ENCODE results near the gene DCAF12L2.
"Not testable (repeated sequence)": the region's sequence is repeated elsewhere in the genome, so short reads cannot be mapped to it uniquely, and the experiment has no call there.

The DCAF12L2 gene

GRCh38 chrX:126165721-126166461, at the start of gene DCAF12L2:
Gene DCAF12L2, minus strand, starts transcription at chrX:126166289. Its CDS starts 365 bp downstream, at chrX:126165924.
- DNase-seq (ENCODE audit: low read depth in 1 of 2, low spot score in 1 of 2) = no peak

DNA sequence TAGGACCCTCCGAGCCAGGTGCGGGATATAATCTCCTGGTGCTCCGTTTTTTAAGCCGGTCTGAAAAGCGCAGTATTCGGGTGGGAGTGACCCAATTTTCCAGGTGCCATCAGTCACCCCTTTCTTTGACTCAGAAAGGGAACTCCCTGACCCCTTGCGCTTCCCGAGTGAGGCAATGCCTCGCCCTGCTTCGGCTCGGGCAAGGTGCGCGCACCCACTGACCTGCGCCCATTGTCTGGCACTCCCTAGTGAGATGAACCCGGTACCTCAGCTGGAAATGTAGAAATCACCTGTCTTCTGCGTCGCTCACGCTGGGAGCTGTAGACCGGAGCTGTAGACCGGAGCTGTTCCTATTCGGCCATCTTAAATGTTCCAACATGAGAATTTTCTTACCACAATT, 24.8 kb upstream of the DCAF12L2 start:
- DNase-seq (ENCODE audit: low read depth in 1 of 2, low spot score in 1 of 2) = not testable (repeated sequence)

DNA sequence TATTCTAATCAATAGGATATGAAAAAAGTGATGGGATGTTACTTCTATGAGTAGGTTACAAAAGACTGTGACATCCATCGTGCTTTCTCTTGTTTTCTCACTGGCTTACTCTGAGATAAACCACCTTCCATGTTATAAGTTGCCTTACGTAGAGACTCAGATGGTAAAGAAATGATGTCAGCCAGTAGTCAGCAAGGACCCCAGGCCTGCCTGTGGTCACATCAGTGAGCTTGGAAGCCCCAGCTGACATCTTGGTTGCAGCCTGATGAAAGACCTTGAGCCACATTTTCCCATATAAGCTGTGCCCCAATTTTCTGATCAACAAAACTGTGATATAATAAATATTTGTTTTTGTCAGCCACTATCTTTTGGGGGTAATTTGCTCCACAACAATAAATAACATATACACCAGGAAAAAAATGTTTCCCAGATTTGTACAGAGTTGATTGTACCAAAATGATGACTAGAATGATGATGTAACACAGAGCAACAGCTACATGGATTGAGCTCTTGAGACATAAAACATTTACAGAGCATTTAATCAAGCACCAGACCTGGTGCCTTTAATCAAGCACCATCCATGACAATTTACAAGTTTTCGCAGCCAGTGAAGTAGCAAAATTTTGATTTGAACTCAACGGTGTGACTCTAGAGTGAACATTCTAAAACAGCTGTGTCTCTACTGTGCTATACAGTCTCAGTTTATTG, 11.2 kb upstream of the DCAF12L2 start:
- no peak for DNase-seq (ENCODE audit: low read depth in 1 of 2, low spot score in 1 of 2)

GRCh38 chrX:126170720-126171119, 4.6 kb upstream of the DCAF12L2 start:
- DNase-seq (ENCODE audit: low read depth in 1 of 2, low spot score in 1 of 2) = no peak

DNA sequence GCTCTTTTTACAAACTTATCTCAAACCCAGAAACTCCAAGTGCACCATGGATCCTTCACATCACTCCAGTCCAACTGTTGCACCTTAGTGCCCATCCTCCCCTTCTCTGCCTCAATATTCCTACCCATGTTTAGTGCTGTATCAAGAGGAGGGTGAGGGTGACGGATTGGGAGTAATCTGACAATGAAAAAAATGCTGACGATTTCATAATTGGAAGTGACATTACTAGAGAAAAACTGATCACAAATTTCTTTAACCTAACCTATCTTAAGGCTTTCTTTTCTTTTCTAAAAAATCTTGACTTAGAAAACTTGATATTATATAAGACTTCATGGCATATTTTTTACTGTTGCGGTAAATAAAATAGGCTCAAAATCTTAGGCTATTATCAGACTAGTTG, 1.5 kb upstream of the DCAF12L2 start:
- no peak for DNase-seq (ENCODE audit: low read depth in 1 of 2, low spot score in 1 of 2)

DNA sequence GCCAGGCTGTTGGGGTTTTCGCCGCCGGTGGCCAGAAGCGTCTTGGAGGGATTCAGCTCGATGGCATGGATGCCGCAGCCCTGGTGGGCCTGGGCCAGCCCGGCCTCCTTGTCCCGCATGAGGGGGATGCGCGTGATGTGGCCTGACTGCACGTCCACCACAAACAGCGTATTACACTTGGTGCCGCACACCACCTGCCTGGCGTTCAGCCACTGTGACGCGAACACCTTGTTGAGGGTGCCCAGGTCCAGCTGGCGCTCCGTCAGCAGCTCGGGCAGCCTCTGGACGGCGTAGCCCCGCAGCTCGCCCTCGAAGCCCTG, 728 bp downstream of the DCAF12L2 start:
- no peak for DNase-seq (ENCODE audit: low read depth in 1 of 2, low spot score in 1 of 2)

DNA sequence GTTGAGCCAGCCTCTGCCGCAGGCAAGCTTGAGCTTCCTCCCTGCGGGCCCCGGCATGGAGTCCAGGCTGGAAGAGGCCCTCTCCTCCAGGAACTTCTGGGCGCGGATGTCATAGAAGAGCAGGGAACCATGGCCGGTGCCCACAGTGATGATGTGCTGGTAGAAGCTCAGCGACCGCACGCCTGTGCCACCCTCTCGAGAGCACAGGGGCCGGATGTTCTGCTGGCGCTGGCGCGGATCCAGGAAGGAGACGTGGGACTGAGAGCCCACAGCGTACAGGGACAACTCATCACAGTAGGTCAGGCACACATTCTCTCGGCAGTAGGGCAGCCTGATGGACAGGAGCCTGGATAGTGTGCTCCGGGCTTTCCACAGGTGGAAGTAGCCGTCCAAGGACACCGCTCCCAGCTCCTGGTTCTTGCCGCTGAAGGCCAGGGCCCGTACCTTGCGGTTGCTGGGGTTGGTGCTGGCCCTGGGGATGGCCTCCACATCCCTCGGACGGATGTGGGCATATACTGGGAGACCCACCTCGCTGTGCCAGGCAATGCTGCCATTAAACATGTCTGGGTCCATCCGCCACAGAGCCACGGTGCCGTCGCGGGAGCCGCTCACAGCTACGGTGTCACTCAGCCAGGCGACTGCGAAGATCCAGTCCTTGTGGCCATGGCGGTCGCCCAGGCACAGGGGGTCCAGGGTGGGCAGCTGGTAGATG, 1.2 kb downstream of the DCAF12L2 start:
- no peak for DNase-seq (ENCODE audit: low read depth in 1 of 2, low spot score in 1 of 2)

DNA sequence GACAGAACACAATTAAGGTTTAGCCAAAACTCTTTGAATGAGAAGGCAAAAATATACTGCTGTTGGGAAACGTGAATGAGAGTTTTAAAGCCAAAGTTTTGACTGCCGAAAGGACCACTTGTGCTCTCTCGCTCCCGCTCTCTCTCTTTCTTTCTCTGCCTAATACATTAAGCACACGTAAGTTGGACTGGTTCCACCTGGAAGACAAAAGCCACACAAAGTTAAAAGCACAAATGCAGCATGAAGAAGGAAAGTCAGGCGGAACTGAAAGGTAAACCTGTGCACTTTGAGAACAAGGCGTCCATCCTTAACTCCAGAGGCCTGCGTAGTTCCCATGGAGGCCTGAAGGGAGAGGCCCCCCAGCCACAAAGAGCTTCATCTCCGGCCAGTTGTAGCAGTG, 1.9 kb downstream of the DCAF12L2 start:
- DNase-seq (ENCODE audit: low read depth in 1 of 2, low spot score in 1 of 2) = no peak

DNA sequence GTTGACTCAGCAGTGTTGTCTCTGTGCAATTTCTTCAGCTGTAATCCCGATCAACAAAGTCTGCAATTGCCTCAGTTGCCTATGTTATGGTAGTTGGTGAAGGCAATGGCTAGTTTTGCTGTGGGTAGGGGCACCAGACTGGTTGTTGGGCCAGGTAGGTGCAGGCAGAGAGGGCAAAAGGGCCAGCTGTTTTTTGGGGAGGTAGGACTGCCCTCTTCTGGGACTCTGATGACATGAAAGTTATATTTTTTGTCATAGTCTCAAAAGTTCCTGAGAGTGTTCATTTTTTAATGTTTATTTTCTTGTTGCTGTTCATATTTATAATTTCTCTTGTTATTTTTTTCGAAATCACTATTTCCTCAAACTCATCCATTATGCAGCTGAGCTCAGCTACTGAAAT, 25.1 kb downstream of the DCAF12L2 start:
- DNase-seq (ENCODE audit: low read depth in 1 of 2, low spot score in 1 of 2) = no peak

DNA sequence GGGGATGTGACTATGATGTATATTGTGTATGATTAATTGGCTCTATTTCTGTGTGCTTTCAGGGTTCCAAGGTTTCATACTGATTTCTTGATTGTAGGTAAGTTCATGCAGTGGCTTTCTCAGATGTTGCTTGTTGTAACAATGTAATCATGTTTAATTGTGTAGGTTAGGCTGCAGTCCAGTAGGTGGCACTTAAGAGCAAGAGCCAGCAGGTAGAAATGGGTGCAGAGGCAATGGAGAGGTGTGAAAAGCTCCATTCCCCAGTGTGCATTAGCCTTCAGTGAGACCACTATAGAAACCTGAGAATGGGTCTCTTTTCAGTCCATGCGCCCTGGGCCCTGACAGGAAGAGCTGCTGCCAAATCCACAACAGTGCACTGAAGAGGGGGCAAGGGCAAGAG, 28.2 kb downstream of the DCAF12L2 start:
- no peak for DNase-seq (ENCODE audit: low read depth in 1 of 2, low spot score in 1 of 2)

- no peak for DNase-seq (ENCODE audit: low read depth in 1 of 2, low spot score in 1 of 2)
These were observed 41.4 kb downstream of the DCAF12L2 start for GRCh38 chrX:126124721-126125120.
